Smooth muscle cell (in vitro differentiated cells): ENCODE results near the gene TMEM225B. TPM values are rescaled to one million over a fixed set of nuclear protein-coding genes. Genes with fewer than 3 reads are reported as not detected.

ENCODE experiments used
- DNase-seq: peaks from one replicate; lab custom pipeline; 2025; ENCODE audit not compliant: unreplicated experiment; lab: John Stamatoyannopoulos, UW
- H2AFZ ChIP-seq: fragments of 200-600 bp; sonication (generic); 2 replicates; pipeline ENCODE4 v1.6.0; 2016; ENCODE audit warnings: antibody characterized with exemption, low read depth, mild to moderate bottlenecking
- H3F3A ChIP-seq: fragments of 200-600 bp; sonication (generic); 2 replicates; pipeline ENCODE4 v1.6.0; 2017; ENCODE audit warnings: antibody characterized with exemption, low read depth
- H3K27ac ChIP-seq: fragments of 200-600 bp; sonication (generic); 2 replicates; pipeline ENCODE4 v1.5.1; 2016; ENCODE audit warnings: low read depth, mild to moderate bottlenecking
- H3K27me3 ChIP-seq: fragments of 200-600 bp; sonication (generic); 2 replicates; pipeline ENCODE4 v1.6.1; 2016; ENCODE audit warnings: low read depth, mild to moderate bottlenecking
- H3K36me3 ChIP-seq: fragments of 200-600 bp; sonication (generic); 2 replicates; pipeline ENCODE4 v1.5.1; 2016; ENCODE audit warnings: low read depth
- H3K4me1 ChIP-seq: fragments of 200-600 bp; sonication (generic); 2 replicates; pipeline ENCODE4 v1.5.1; 2016; ENCODE audit warnings: low read depth
- H3K4me2 ChIP-seq: fragments of 200-600 bp; sonication (generic); 2 replicates; pipeline ENCODE4 v1.6.0; 2016; ENCODE audit warnings: mild to moderate bottlenecking
- H3K4me3 ChIP-seq: fragments of 200-600 bp; sonication (generic); 2 replicates; pipeline ENCODE4 v1.5.1; 2016; ENCODE audit warnings: mild to moderate bottlenecking
- H3K79me2 ChIP-seq: fragments of 200-600 bp; sonication (generic); 2 replicates; pipeline ENCODE4 v1.6.0; 2016; ENCODE audit warnings: low read depth, mild to moderate bottlenecking
- H3K9ac ChIP-seq: fragments of 200-600 bp; sonication (generic); 2 replicates; pipeline ENCODE4 v1.6.0; 2016; ENCODE audit warnings: low read depth
- H3K9me3 ChIP-seq: fragments of 200-600 bp; sonication (generic); replicated peaks from 2 replicates; pipeline ENCODE4 v1.5.1; 2016; ENCODE audit warnings: low read depth
- H4K20me1 ChIP-seq: fragments of 200-600 bp; sonication (generic); 2 replicates; pipeline ENCODE4 v1.6.0; 2016; ENCODE audit warnings: low read depth
- CTCF ChIP-seq: fragments of 200-600 bp; sonication (generic); IDR thresholded peaks from 2 replicates; pipeline ENCODE4 v1.5.1; 2017; ENCODE audit warnings: borderline replicate concordance, mild to moderate bottlenecking, antibody characterized with exemption; ENCODE audit not compliant: insufficient read depth, poor library complexity, severe bottlenecking
- WGBS: methylation state at CpG from one replicate; pipeline ENCODE4 v1.1.7; 2016; ENCODE audit warnings: low lambda C conversion rate; 5-methylcytosine and 5-hydroxymethylcytosine counted together
- polyA plus RNA-seq: library from polyadenylated mRNA; unstranded; fragments of >200 nt; fragmentation: Nextera tagmentation; extraction: Ambion mirVana; gene quantifications from 2 replicates; pipeline ENCODE4 v1.2.1, GENCODE V29; 2016
- total RNA-seq: library from RNA; depleted of rRNA; stranded (reverse); fragments of >200 nt; gene quantifications from 2 replicates; pipeline ENCODE4 v1.2.3, GENCODE V29; 2014

TMEM225B gene
- total and polyA plus RNA-seq, 2 experiments from 2014 or later: 4.7 to 5.4 TPM

GRCh38 chr7:99558306-99559174, 39.5 kb upstream of the TMEM225B start, which contains the start of gene ZNF655:
TSS of gene ZNF655 (plus strand) at chr7:99558642. CDS start at chr7:99560560, 1,918 bp downstream.
- Histone ChIP-seq H3K4me3 (peak within 1 kb of the TSS; percentile 93), H3K9me3 (no peaks in the 10 kb centered on the region), H3K9ac (peak within 1 kb of the TSS; percentile 100), H3K4me1 (peaks cover 18% of the 10 kb centered on the region), H3K79me2 (peaks cover 44% of the 10 kb centered on the region), H4K20me1 (peaks cover 17% of the 10 kb centered on the region), H3K27ac (peak within 1 kb of the TSS; percentile 98), H3K4me2 (peak within 1 kb of the TSS; percentile 95), H3F3A (peaks cover 26% of the 10 kb centered on the region), H3K27me3 (no peaks in the 10 kb centered on the region), H2AFZ (peak within 1 kb of the TSS; percentile 76), H3K36me3 (peaks cover 4% of the 10 kb centered on the region)
- peak; percentile 78 for DNase-seq
- no peak for TF ChIP-seq CTCF
- WGBS: 1% methylated on average over 71 of the region's 73 CpGs

- Histone ChIP-seq H3K9ac (peak overlapping the region; percentile 100), H3K4me2 (peak overlapping the region; percentile 95), H4K20me1 (peaks cover 25% of the 10 kb centered on the region), H3K79me2 (peaks cover 47% of the 10 kb centered on the region), H3K36me3 (peaks cover 8% of the 10 kb centered on the region), H3K4me1 (peaks cover 19% of the 10 kb centered on the region), H3F3A (peaks cover 26% of the 10 kb centered on the region), H2AFZ (peak overlapping the region; percentile 76), H3K9me3 (no peaks in the 10 kb centered on the region), H3K27ac (peak overlapping the region; percentile 98), H3K27me3 (no peaks in the 10 kb centered on the region), H3K4me3 (peak overlapping the region; percentile 93)
- TF ChIP-seq CTCF: no peak
- DNase-seq: no peak
- WGBS: 24% methylated on average over 31 of the region's 31 CpGs
Observed at GRCh38 chr7:99559175-99559915, 38.7 kb upstream of the TMEM225B start.

GRCh38 chr7:99560834-99561736, 37.0 kb upstream of the TMEM225B start:
- Histone ChIP-seq H3K27ac (peak overlapping the region; percentile 98), H3K27me3 (no peaks in the 10 kb centered on the region), H3K4me3 (no peak overlapping the region), H3K79me2 (peaks cover 64% of the 10 kb centered on the region), H3K36me3 (peaks cover 20% of the 10 kb centered on the region), H3F3A (peaks cover 29% of the 10 kb centered on the region), H3K4me1 (peaks cover 19% of the 10 kb centered on the region), H3K9ac (peak overlapping the region; percentile 31), H4K20me1 (peaks cover 43% of the 10 kb centered on the region), H2AFZ (no peak overlapping the region), H3K9me3 (no peaks in the 10 kb centered on the region), H3K4me2 (peak overlapping the region; percentile 1)
- no peak for TF ChIP-seq CTCF
- DNase-seq: no peak
- WGBS: 87% methylated on average over 7 of the region's 7 CpGs
